ENCODE results near the gene LILRB1.
"Not testable (repeated sequence)": the region's sequence is repeated elsewhere in the genome, so short reads cannot be mapped to it uniquely, and the experiment has no call there.

Gene LILRB1

GRCh38 chr19:54633401-54633800, 3.1 kb downstream of the LILRB1 start:
- H3K4me3 ChIP-seq (ENCODE audit: low read depth, low read length): no peak overlapping the region

GRCh38 chr19:54636081-54636480, 5.8 kb downstream of the LILRB1 start:
- H3K4me3 ChIP-seq (ENCODE audit: low read depth, low read length): not testable (repeated sequence)

More at GRCh38 chr19:54633401-54633800, 3.1 kb downstream of the LILRB1 start:
- no peak for TF ChIP-seq CTCF (IDR thresholded peaks at IDR 0.05; ENCODE audit: low read depth, low read length)

- TF ChIP-seq CTCF (IDR thresholded peaks at IDR 0.05; ENCODE audit: low read depth, low read length): no peak
- no peak overlapping the region for H3K4me3 ChIP-seq (ENCODE audit: low read depth, low read length)
These were observed 8.4 kb downstream of the LILRB1 start for GRCh38 chr19:54638683-54639082.

GRCh38 chr19:54642953-54643352, 12.7 kb downstream of the LILRB1 start:
- H3K4me3 ChIP-seq (ENCODE audit: low read depth, low read length): not testable (repeated sequence)

- H3K4me3 ChIP-seq (ENCODE audit: low read depth, low read length): not testable (repeated sequence)
These were observed 13.3 kb downstream of the LILRB1 start for GRCh38 chr19:54643583-54643982.

GRCh38 chr19:54644056-54644455, 13.8 kb downstream of the LILRB1 start:
- TF ChIP-seq CTCF (IDR thresholded peaks at IDR 0.05; ENCODE audit: low read depth, low read length): no peak
- H3K4me3 ChIP-seq (ENCODE audit: low read depth, low read length): no peak overlapping the region

- TF ChIP-seq CTCF (IDR thresholded peaks at IDR 0.05; ENCODE audit: low read depth, low read length): no peak
- H3K4me3 ChIP-seq (ENCODE audit: low read depth, low read length): no peak overlapping the region
These were observed 16.1 kb downstream of the LILRB1 start for GRCh38 chr19:54646331-54646841.

GRCh38 chr19:54648129-54648528, 17.8 kb downstream of the LILRB1 start:
- no peak overlapping the region for H3K4me3 ChIP-seq (ENCODE audit: low read depth, low read length)
- no peak for TF ChIP-seq CTCF (IDR thresholded peaks at IDR 0.05; ENCODE audit: low read depth, low read length)

- no peak for TF ChIP-seq CTCF (IDR thresholded peaks at IDR 0.05; ENCODE audit: low read depth, low read length)
- H3K4me3 ChIP-seq (ENCODE audit: low read depth, low read length): no peak overlapping the region
These were observed 19.9 kb downstream of the LILRB1 start for GRCh38 chr19:54650108-54650655.
